HG03280 (cell line): ENCODE data around the gene ZEB1.
A peak's percentile ranks its signal among the peaks of the same experiment; 100 is the strongest.
"Not testable (repeated sequence)": the region's sequence is repeated elsewhere in the genome, so short reads cannot be mapped to it uniquely, and the experiment has no call there.

Experiments
- ATAC-seq: cut with Tn5 transposase; IDR thresholded peaks from one replicate; pipeline ENCODE4 v1.9.1; 2021; ENCODE audit warnings: mild to moderate bottlenecking, moderate library complexity; ENCODE audit not compliant: unreplicated experiment

The ZEB1 gene

GRCh38 chr10:31364238-31364637, 45.2 kb downstream of the ZEB1 start:
- not testable (repeated sequence) for ATAC-seq

GRCh38 chr10:31366703-31367102, 47.7 kb downstream of the ZEB1 start:
- ATAC-seq: no peak

- ATAC-seq: no peak
Measured at GRCh38 chr10:31368724-31369123, 49.7 kb downstream of the ZEB1 start.

- ATAC-seq: no peak
Measured at GRCh38 chr10:31372439-31372838, 53.4 kb downstream of the ZEB1 start.

- ATAC-seq: no peak
Measured at GRCh38 chr10:31374146-31374696, 55.2 kb downstream of the ZEB1 start.

- ATAC-seq: no peak
Measured at GRCh38 chr10:31381171-31381570, 62.2 kb downstream of the ZEB1 start.

- ATAC-seq: no peak
Measured at GRCh38 chr10:31381766-31382316, 62.8 kb downstream of the ZEB1 start.

GRCh38 chr10:31383810-31384588, 65.0 kb downstream of the ZEB1 start:
- peak; percentile 97 for ATAC-seq

- peak; percentile 24 for ATAC-seq
Measured at GRCh38 chr10:31384589-31384949, 65.6 kb downstream of the ZEB1 start.

- ATAC-seq: no peak
Measured at GRCh38 chr10:31390804-31391203, 71.8 kb downstream of the ZEB1 start.

- no peak for ATAC-seq
Measured at GRCh38 chr10:31393844-31394243, 74.8 kb downstream of the ZEB1 start.

- no peak for ATAC-seq
Measured at GRCh38 chr10:31395695-31396094, 76.7 kb downstream of the ZEB1 start.

GRCh38 chr10:31396376-31396775, 77.4 kb downstream of the ZEB1 start:
- no peak for ATAC-seq

- no peak for ATAC-seq
Measured at GRCh38 chr10:31397852-31398251, 78.8 kb downstream of the ZEB1 start.

- ATAC-seq: no peak
Measured at GRCh38 chr10:31399171-31399570, 80.2 kb downstream of the ZEB1 start.

- ATAC-seq: no peak
Measured at GRCh38 chr10:31399631-31400030, 80.6 kb downstream of the ZEB1 start.

GRCh38 chr10:31401287-31401686, 82.3 kb downstream of the ZEB1 start:
- ATAC-seq: no peak

GRCh38 chr10:31404640-31405039, 85.6 kb downstream of the ZEB1 start:
- no peak for ATAC-seq

GRCh38 chr10:31405829-31406228, 86.8 kb downstream of the ZEB1 start:
- ATAC-seq: not testable (repeated sequence)

GRCh38 chr10:31412397-31412796, 93.4 kb downstream of the ZEB1 start:
- ATAC-seq: not testable (repeated sequence)

GRCh38 chr10:31413325-31413724, 94.3 kb downstream of the ZEB1 start:
- ATAC-seq: no peak

- no peak for ATAC-seq
Measured at GRCh38 chr10:31418481-31418880, 99.5 kb downstream of the ZEB1 start.
